Stimulated activated naive CD8-positive, alpha-beta T cell treated with anti-CD3 and anti-CD28 coated beads, Interleukin-15, Interleukin-2, amounts not matched to agents 100 ng/mL and 50 ng/mL, for 24 hours (primary cell): ENCODE data around the gene PPP2R2D.
A peak's percentile ranks its signal among the peaks of the same experiment; 100 is the strongest.

Source experiments
- H3K27ac Mint-ChIP-seq: one replicate; pipeline ENCODE4 v1.8.0; 2021; ENCODE audit warnings: mild to moderate bottlenecking, mixed read lengths
- H3K27me3 Mint-ChIP-seq: one replicate; pipeline ENCODE4 v1.8.0; 2021; ENCODE audit warnings: mixed read lengths
- H3K36me3 Mint-ChIP-seq: one replicate; pipeline ENCODE4 v1.8.0; 2021; ENCODE audit warnings: low read depth, mixed read lengths
- H3K4me1 Mint-ChIP-seq: one replicate; pipeline ENCODE4 v1.8.0; 2021; ENCODE audit warnings: low read depth, mixed read lengths
- H3K4me3 Mint-ChIP-seq: one replicate; pipeline ENCODE4 v1.8.0; 2021; ENCODE audit warnings: mild to moderate bottlenecking, mixed read lengths
- H3K9me3 Mint-ChIP-seq: one replicate; pipeline ENCODE4 v1.8.0; 2021; ENCODE audit warnings: mixed read lengths

Gene PPP2R2D

GRCh38 chr10:131933016-131933695 is 32.3 kb downstream of the PPP2R2D start:
- Mint-ChIP-seq H3K27me3 (no peaks in the 10 kb centered on the region), H3K4me1 (peaks cover 58% of the 10 kb centered on the region), H3K27ac (no peak overlapping the region), H3K9me3 (no peaks in the 10 kb centered on the region), H3K36me3 (peaks cover 29% of the 10 kb centered on the region), H3K4me3 (no peak overlapping the region)

GRCh38 chr10:131933696-131934086 is 32.9 kb downstream of the PPP2R2D start:
- Mint-ChIP-seq H3K36me3 (peaks cover 34% of the 10 kb centered on the region), H3K27me3 (no peaks in the 10 kb centered on the region), H3K4me1 (peaks cover 53% of the 10 kb centered on the region), H3K4me3 (no peak overlapping the region), H3K27ac (peak overlapping the region; percentile 26), H3K9me3 (no peaks in the 10 kb centered on the region)

- no peak overlapping the region for H3K4me3 Mint-ChIP-seq
- peaks cover 42% of the 10 kb centered on the region for H3K4me1 Mint-ChIP-seq
- no peaks in the 10 kb centered on the region for H3K9me3 Mint-ChIP-seq
- no peak overlapping the region for H3K27ac Mint-ChIP-seq
- no peaks in the 10 kb centered on the region for H3K27me3 Mint-ChIP-seq
- peaks cover 35% of the 10 kb centered on the region for H3K36me3 Mint-ChIP-seq
Observed at GRCh38 chr10:131934769-131935168, 34.0 kb downstream of the PPP2R2D start.

- Mint-ChIP-seq H3K27ac (peak overlapping the region; percentile 11), H3K4me1 (peaks cover 37% of the 10 kb centered on the region), H3K36me3 (peaks cover 35% of the 10 kb centered on the region), H3K27me3 (no peaks in the 10 kb centered on the region), H3K9me3 (no peaks in the 10 kb centered on the region), H3K4me3 (no peak overlapping the region)
Observed at GRCh38 chr10:131935260-131935659, 34.5 kb downstream of the PPP2R2D start.

GRCh38 chr10:131936294-131936693 is 35.5 kb downstream of the PPP2R2D start:
- H3K36me3 Mint-ChIP-seq: peaks cover 45% of the 10 kb centered on the region

GRCh38 chr10:131936736-131937135 is 35.9 kb downstream of the PPP2R2D start:
- H3K27me3 Mint-ChIP-seq: no peaks in the 10 kb centered on the region
- H3K4me1 Mint-ChIP-seq: peaks cover 22% of the 10 kb centered on the region
- peaks cover 49% of the 10 kb centered on the region for H3K36me3 Mint-ChIP-seq
- no peak overlapping the region for H3K27ac Mint-ChIP-seq
- no peak overlapping the region for H3K4me3 Mint-ChIP-seq
- no peaks in the 10 kb centered on the region for H3K9me3 Mint-ChIP-seq

More at GRCh38 chr10:131936294-131936693, 35.5 kb downstream of the PPP2R2D start:
- Mint-ChIP-seq H3K9me3 (no peaks in the 10 kb centered on the region), H3K4me1 (peaks cover 27% of the 10 kb centered on the region), H3K27ac (no peak overlapping the region), H3K4me3 (no peak overlapping the region), H3K27me3 (no peaks in the 10 kb centered on the region)

- no peaks in the 10 kb centered on the region for H3K9me3 Mint-ChIP-seq
- no peak overlapping the region for H3K4me3 Mint-ChIP-seq
- no peaks in the 10 kb centered on the region for H3K27me3 Mint-ChIP-seq
- H3K4me1 Mint-ChIP-seq: peaks cover 14% of the 10 kb centered on the region
- H3K36me3 Mint-ChIP-seq: peaks cover 52% of the 10 kb centered on the region
- no peak overlapping the region for H3K27ac Mint-ChIP-seq
Observed at GRCh38 chr10:131937836-131938235, 37.0 kb downstream of the PPP2R2D start.

GRCh38 chr10:131938681-131939080 is 37.9 kb downstream of the PPP2R2D start:
- Mint-ChIP-seq H3K27me3 (no peaks in the 10 kb centered on the region), H3K4me1 (peaks cover 14% of the 10 kb centered on the region), H3K27ac (no peak overlapping the region), H3K36me3 (peaks cover 58% of the 10 kb centered on the region), H3K9me3 (no peaks in the 10 kb centered on the region), H3K4me3 (no peak overlapping the region)

- Mint-ChIP-seq H3K36me3 (peaks cover 75% of the 10 kb centered on the region), H3K4me1 (no peaks in the 10 kb centered on the region), H3K4me3 (no peak overlapping the region), H3K27me3 (no peaks in the 10 kb centered on the region), H3K9me3 (no peaks in the 10 kb centered on the region), H3K27ac (no peak overlapping the region)
Observed at GRCh38 chr10:131942455-131942854, 41.6 kb downstream of the PPP2R2D start.

- H3K9me3 Mint-ChIP-seq: no peaks in the 10 kb centered on the region
- H3K27me3 Mint-ChIP-seq: no peaks in the 10 kb centered on the region
- H3K36me3 Mint-ChIP-seq: peaks cover 75% of the 10 kb centered on the region
- no peak overlapping the region for H3K27ac Mint-ChIP-seq
- no peaks in the 10 kb centered on the region for H3K4me1 Mint-ChIP-seq
- no peak overlapping the region for H3K4me3 Mint-ChIP-seq
Observed at GRCh38 chr10:131943021-131943814, 42.4 kb downstream of the PPP2R2D start.

GRCh38 chr10:131944412-131944811 is 43.6 kb downstream of the PPP2R2D start:
- no peak overlapping the region for H3K4me3 Mint-ChIP-seq
- no peaks in the 10 kb centered on the region for H3K9me3 Mint-ChIP-seq
- H3K27ac Mint-ChIP-seq: no peak overlapping the region
- H3K36me3 Mint-ChIP-seq: peaks cover 79% of the 10 kb centered on the region
- no peaks in the 10 kb centered on the region for H3K4me1 Mint-ChIP-seq
- no peaks in the 10 kb centered on the region for H3K27me3 Mint-ChIP-seq

GRCh38 chr10:131944976-131945695 is 44.3 kb downstream of the PPP2R2D start:
- Mint-ChIP-seq H3K4me1 (no peaks in the 10 kb centered on the region), H3K36me3 (peaks cover 76% of the 10 kb centered on the region), H3K4me3 (no peak overlapping the region), H3K27me3 (no peaks in the 10 kb centered on the region), H3K9me3 (no peaks in the 10 kb centered on the region), H3K27ac (no peak overlapping the region)

- Mint-ChIP-seq H3K4me3 (no peak overlapping the region), H3K36me3 (peaks cover 74% of the 10 kb centered on the region), H3K9me3 (no peaks in the 10 kb centered on the region), H3K4me1 (no peaks in the 10 kb centered on the region), H3K27me3 (no peaks in the 10 kb centered on the region), H3K27ac (no peak overlapping the region)
Observed at GRCh38 chr10:131946321-131946751, 45.5 kb downstream of the PPP2R2D start.

- Mint-ChIP-seq H3K4me1 (no peaks in the 10 kb centered on the region), H3K9me3 (no peaks in the 10 kb centered on the region), H3K36me3 (peaks cover 72% of the 10 kb centered on the region), H3K27me3 (no peaks in the 10 kb centered on the region), H3K4me3 (no peak overlapping the region), H3K27ac (peak overlapping the region; percentile 15)
Observed at GRCh38 chr10:131946880-131947279, 46.1 kb downstream of the PPP2R2D start.
